Omental fat pad (tissue), 4 donors: Measurements from ENCODE around the gene CLCN5. TPM values are rescaled to one million over a fixed set of nuclear protein-coding genes. Genes with fewer than 3 reads are reported as not detected.
A peak's percentile ranks its signal among the peaks of the same experiment; 100 is the strongest.

ENCODE experiments used
- ATAC-seq: fragments of 150-250 bp; one replicate; pipeline ENCODE4 v1.9.1; 2016; ENCODE audit warnings: mild to moderate bottlenecking, moderate library complexity; ENCODE audit not compliant: low FRiP score
- DNase-seq: peaks from one replicate; pipeline ENCODE4 v3.0.0-alpha.2; 2019; ENCODE audit warnings: low spot score
- total RNA-seq, 4 donors: library from RNA; depleted of rRNA; stranded (reverse); fragments of >200 nt; gene quantifications; one replicate each; pipeline ENCODE4 v1.1.0, GENCODE V29; 2016
- TF ChIP-seq, protein P1 (sequence below), 3 donors: fragments of 450-650 bp; IDR thresholded peaks; one replicate each; pipeline ENCODE4 v1.5.1; 2016 to 2017; ENCODE audit warnings: antibody characterized with exemption in 3 of 3, mild to moderate bottlenecking in 3 of 3, moderate library complexity in 2 of 3

Gene CLCN5
- 10 to 100 TPM in 1 of 4 donors, 1 to 10 TPM in 3; 6.6 to 15.0 (median 8.0) TPM for total RNA-seq

DNA sequence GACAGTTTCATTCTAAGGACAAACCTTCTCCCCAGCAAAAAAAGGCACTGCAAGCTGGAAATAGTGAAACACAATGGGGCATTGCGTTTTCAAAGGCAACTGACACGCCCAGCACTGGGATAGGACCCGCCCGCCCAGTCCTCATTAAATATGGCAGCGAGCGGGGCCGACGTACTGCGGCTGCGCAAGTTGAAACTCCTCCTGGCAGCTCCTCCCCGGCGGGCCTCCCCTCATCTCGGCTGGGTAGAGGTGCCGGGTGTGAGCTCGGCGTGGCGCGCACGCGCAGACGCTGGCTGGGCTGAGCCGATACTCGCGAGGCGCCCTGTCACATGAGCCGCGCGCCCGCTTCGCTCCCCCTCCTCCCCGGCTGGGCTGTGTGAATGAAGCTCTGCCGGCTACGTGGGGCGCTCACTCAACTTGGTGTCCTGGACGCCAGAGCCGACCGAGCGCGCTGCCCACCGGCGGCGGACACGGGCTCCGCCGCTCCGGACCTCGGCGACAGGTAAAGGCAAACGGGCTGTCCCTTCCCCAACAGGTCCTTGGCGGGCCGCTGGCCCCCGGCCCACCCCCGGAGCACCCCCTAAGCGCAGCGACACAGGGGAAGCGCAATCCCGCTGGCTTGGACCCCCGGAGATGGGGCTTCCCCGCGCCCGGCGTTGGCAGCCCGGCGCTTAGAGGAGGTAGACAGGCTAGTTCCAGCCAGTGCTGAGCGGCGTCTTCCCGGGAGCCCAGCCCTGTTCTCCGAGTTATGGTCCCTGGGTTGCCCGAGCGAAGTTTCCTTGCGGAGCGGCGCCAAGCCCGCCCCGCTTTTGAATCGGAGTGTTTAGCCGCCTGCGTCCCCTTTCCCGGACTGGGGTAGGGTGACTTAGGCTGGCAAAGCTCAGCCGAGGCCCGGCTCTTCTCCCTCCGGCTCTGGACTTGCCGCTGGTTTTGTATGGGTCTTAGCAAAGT is at the start of gene CLCN5:
CLCN5 (plus strand) TSS at position 306 of the 951 bp plus-strand sequence. CDS start 2,703 bp downstream, outside the sequence.
- DNase-seq (peak; percentile 63), ATAC-seq (peak; percentile 96)
- TF ChIP-seq, protein P1, sequence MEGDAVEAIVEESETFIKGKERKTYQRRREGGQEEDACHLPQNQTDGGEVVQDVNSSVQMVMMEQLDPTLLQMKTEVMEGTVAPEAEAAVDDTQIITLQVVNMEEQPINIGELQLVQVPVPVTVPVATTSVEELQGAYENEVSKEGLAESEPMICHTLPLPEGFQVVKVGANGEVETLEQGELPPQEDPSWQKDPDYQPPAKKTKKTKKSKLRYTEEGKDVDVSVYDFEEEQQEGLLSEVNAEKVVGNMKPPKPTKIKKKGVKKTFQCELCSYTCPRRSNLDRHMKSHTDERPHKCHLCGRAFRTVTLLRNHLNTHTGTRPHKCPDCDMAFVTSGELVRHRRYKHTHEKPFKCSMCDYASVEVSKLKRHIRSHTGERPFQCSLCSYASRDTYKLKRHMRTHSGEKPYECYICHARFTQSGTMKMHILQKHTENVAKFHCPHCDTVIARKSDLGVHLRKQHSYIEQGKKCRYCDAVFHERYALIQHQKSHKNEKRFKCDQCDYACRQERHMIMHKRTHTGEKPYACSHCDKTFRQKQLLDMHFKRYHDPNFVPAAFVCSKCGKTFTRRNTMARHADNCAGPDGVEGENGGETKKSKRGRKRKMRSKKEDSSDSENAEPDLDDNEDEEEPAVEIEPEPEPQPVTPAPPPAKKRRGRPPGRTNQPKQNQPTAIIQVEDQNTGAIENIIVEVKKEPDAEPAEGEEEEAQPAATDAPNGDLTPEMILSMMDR (IDR thresholded peaks at IDR 0.05) = no peak

DNA sequence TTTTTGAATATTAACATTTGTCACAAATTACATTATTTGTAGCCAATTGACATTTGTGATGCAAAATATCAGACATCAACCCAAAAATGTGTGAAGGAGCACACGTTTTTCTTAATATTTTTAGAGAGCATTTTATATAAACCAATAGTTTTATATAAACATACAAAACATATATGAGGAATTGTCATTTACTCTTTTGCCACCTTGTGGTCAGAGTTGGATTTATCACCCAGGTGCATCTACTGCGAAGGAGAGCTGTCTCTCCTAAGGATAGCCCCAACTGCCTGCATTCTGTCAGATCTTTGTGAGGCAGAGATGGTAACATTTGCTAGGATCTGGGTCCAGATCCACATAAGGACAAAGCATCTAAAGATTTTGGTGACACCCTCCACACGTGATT is 45.6 kb upstream of the CLCN5 start:
- ATAC-seq = no peak
- no peak for DNase-seq
- TF ChIP-seq, protein P1 (IDR thresholded peaks at IDR 0.05) = no peak

DNA sequence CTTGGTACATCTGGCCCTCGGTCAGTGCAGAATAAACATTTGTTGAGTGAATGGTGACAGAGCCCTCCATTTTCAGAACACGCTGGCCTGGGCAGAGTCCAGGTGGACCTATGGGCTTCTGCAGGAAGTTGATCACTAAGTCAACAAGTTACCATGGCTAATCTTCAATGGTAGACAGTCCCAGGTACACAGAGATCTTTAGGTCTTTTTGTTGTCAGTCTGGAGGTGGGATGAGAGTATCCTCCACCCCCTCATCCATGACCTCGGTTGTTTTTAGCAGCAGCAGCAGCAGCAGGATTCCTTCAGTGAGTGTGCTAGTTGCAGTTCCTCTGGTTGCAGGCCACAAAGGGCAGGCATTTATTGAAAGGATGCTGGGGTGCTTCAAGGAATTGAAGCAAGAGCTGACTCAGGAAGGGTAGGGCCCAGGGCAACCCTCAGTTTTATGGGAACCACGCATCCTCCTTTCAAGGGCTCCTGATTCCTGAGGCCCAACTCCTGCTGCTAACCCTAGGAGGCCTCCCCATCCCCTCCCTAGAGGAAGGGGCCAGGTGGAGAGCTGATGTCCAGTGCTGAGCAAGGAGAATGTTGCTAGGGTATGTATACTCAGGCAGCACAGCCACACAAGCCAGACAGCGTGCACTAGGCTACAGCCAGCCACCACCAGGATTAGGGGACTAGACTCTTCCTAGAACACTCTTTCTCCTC is 44.8 kb upstream of the CLCN5 start:
- TF ChIP-seq, protein P1 (IDR thresholded peaks at IDR 0.05) = no peak
- no peak for ATAC-seq
- no peak for DNase-seq

DNA sequence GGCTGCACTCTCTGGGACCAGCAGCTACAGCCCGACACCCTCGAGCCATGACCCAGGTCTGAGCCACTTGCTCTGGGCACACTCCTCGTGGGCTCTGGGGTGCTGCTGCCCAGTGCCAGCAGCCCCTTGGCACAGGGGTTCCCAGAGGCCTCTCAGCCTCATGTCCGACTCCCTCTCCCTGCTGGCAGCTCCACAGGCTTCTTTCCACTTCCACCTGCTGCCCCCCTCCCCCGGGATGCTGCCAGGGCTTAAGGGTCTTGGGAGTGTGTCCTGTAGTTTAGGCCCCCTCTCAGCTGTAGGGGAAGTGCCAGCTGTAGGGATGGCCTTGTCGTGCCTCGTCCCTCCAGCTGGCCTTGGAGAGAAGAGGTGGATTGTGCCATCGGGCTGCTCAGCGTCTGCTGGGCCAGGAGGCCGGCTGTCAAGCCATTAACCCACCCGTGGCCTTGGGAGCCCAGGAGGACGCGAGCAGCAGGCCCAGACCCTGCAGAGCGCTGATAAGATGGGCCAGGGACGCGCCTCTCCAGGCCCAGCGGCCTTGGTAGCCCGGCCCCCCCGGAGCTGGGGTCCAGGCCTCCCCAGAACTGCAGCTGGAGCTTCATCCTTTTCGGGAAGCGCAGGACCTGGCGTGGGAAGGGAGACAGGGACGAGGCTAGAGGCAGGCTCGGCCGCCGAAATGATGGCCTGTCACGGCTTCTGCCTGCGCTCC is 44.1 kb upstream of the CLCN5 start:
- TF ChIP-seq, protein P1 (IDR thresholded peaks at IDR 0.05) = no peak
- DNase-seq (no peak), ATAC-seq (peak; percentile 25)

DNA sequence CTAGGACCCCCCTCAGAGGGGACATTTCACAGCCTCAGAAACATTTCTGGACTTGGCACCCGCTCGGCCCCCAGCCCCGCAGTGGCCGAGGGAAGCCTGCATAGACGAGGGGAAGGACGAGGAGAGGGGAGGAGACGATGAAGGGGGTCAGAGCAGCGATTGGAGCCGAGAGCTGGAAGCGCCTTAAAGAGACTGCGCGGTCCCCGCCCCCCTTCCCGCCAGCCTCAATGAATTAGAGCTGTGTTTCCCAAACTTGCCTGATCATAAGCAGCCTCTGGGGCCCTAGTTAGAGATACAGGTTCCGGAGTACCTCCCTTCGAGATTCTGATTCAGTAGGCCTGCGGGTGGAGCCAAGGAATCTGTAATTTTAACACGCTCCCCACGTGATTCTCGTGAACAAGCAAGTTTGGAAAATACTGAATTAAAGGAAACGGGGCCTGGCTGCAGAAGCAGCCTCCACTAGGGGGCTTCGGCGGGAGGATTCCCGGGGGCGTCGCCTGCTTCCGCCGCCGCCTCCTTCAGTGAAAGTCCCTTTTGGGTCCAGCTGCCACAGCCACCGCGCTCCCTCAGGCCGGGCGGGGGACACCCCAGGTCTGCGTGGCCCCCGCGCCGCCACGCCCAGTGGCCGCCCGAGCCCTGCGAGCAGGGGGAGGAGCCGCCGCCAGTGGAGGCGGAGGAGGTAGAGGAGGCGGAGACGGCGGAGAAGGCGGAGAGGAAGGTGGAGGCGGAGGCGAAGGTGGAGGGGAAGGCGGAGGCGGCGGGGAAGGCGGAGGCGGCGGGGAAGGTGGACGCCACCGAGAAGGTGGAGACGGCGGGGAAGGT is 43.4 kb upstream of the CLCN5 start, which contains the start of gene USP27X:
USP27X (plus strand) TSS at position 651 of the 822 bp plus-strand sequence. CDS start 824 bp downstream, outside the sequence.
- DNase-seq (peak; percentile 29), ATAC-seq (peak; percentile 84)
- TF ChIP-seq, protein P1 (IDR thresholded peaks at IDR 0.05) = no peak
